B cell (primary cell): ENCODE data around the gene CCDC141. TPM values are rescaled to one million over a fixed set of nuclear protein-coding genes. Genes with fewer than 3 reads are reported as not detected.

Experiments
- ATAC-seq: fragments of 200-7000 bp; cut with Tn5 transposase; one replicate; pipeline ENCODE4 v1.10.0; 2021; ENCODE audit warnings: low read depth, mild to moderate bottlenecking, moderate number of reproducible peaks, moderate library complexity
- CTCF ChIA-PET: fragments of 350-600 bp; sonication (Branson Sonifier 250); formaldehyde crosslinking; loops from one replicate; lab custom pipeline; 2021; ENCODE audit warnings: antibody characterized with exemption, inconsistent platforms; lab: Charles Lee
- POLR2A ChIA-PET: fragments of 350-600 bp; sonication (Branson Sonifier 250); formaldehyde crosslinking; loops from one replicate; lab custom pipeline; 2021; ENCODE audit warnings: antibody characterized with exemption; lab: Charles Lee
- DNase-seq: peaks from one replicate; pipeline ENCODE4 v3.0.0; 2013
- H2AFZ ChIP-seq: 2 replicates; pipeline ENCODE4 v1.6.1; 2012; ENCODE audit warnings: mild to moderate bottlenecking, low read depth, low read length; ENCODE audit not compliant: insufficient read depth, poor library complexity, severe bottlenecking
- H3K27ac ChIP-seq, 2 donors: 1 replicate in 1 of 2; 2 replicates in 1 of 2; pipeline ENCODE4 v1.5.1; 2012 to 2013; ENCODE audit warnings: low read length in 2 of 2, mild to moderate bottlenecking in 2 of 2, moderate library complexity in 1 of 2
- H3K27me3 ChIP-seq, 4 experiments: fragments of 200-600 bp in 1 of 4; sonication (generic) in 1 of 4; replicated peaks in 1 of 4; 1 replicate in 2 of 4; 2 replicates in 2 of 4; pipeline versions ENCODE4 v1.6.1 to v1.7.0; 2013 to 2016; ENCODE audit warnings: low read length in 3 of 4, mild to moderate bottlenecking in 2 of 4, mixed read lengths in 1 of 4, moderate library complexity in 1 of 4; ENCODE audit not compliant: insufficient read depth in 4 of 4, control insufficient read depth in 3 of 4; ENCODE audit errors: control extremely low read depth in 1 of 4
- H3K36me3 ChIP-seq, 2 experiments: replicated peaks in 1 of 2; 1 replicate in 1 of 2; 2 replicates in 1 of 2; pipeline versions ENCODE4 v1.6.1 to v1.7.1; 2013; ENCODE audit warnings: low read length in 1 of 2; ENCODE audit not compliant: insufficient read depth in 2 of 2, control insufficient read depth in 1 of 2; ENCODE audit errors: control extremely low read depth in 1 of 2, extremely low read depth in 1 of 2
- H3K4me1 ChIP-seq, 2 donors: fragments of 200-600 bp in 1 of 2; sonication (generic) in 1 of 2; 1 replicate in 1 of 2; 2 replicates in 1 of 2; pipeline versions ENCODE4 v1.5.1 to v1.6.1; 2013 to 2017; ENCODE audit warnings: low read length in 2 of 2; ENCODE audit not compliant: control insufficient read depth in 2 of 2, insufficient read depth in 2 of 2
- H3K4me2 ChIP-seq: replicated peaks from 2 replicates; pipeline ENCODE3; 2012; ENCODE audit warnings: mild to moderate bottlenecking, low read depth, low read length; ENCODE audit not compliant: poor library complexity, severe bottlenecking
- H3K4me3 ChIP-seq, 5 experiments: fragments of 200-600 bp in 1 of 5; sonication (generic) in 1 of 5; 1 replicate in 3 of 5; 2 replicates in 2 of 5; pipeline versions ENCODE4 v1.5.1 to v1.7.0; 2011 to 2016; ENCODE audit warnings: low read length in 4 of 5, mild to moderate bottlenecking in 4 of 5, low read depth in 2 of 5, control low read depth in 1 of 5, moderate library complexity in 1 of 5; ENCODE audit not compliant: insufficient read depth in 1 of 5; ENCODE audit errors: control extremely low read depth in 1 of 5, extremely low read depth in 1 of 5
- H3K79me2 ChIP-seq: fragments of 200-600 bp; sonication (generic); one replicate; pipeline ENCODE4 v1.6.0; 2016; ENCODE audit warnings: low read length; ENCODE audit not compliant: control insufficient read depth, insufficient read depth
- H3K9ac ChIP-seq: fragments of 200-600 bp; sonication (generic); 2 replicates; pipeline ENCODE4 v1.6.1; 2017; ENCODE audit warnings: mild to moderate bottlenecking, low read length, moderate library complexity
- H3K9me3 ChIP-seq, 3 donors: one replicate each; pipeline versions ENCODE4 v1.6.1 to v1.7.1; 2013; ENCODE audit warnings: low read length in 2 of 3; ENCODE audit not compliant: control insufficient read depth in 2 of 3, insufficient read depth in 1 of 3; ENCODE audit errors: control extremely low read depth in 1 of 3
- H4K20me1 ChIP-seq: 2 replicates; pipeline ENCODE4 v1.6.0; 2012; ENCODE audit warnings: mild to moderate bottlenecking, low read length; ENCODE audit not compliant: insufficient read depth, control insufficient read depth, poor library complexity, severe bottlenecking
- H3K27ac Mint-ChIP-seq: one replicate; pipeline ENCODE4 v1.8.0; 2021; ENCODE audit warnings: mixed read lengths
- H3K27me3 Mint-ChIP-seq: one replicate; pipeline ENCODE4 v1.8.0; 2021; ENCODE audit warnings: mixed read lengths
- H3K4me1 Mint-ChIP-seq: one replicate; pipeline ENCODE4 v1.8.0; 2021; ENCODE audit warnings: mixed read lengths
- H3K4me3 Mint-ChIP-seq: one replicate; pipeline ENCODE4 v1.8.0; 2021; ENCODE audit warnings: mixed read lengths
- H3K9me3 Mint-ChIP-seq: one replicate; pipeline ENCODE4 v1.8.0; 2022; ENCODE audit warnings: mixed read lengths; ENCODE audit not compliant: insufficient read depth
- EZH2 ChIP-seq: IDR thresholded peaks from 2 replicates; pipeline ENCODE4 v1.6.1; 2012; ENCODE audit warnings: borderline replicate concordance, low read depth, mild to moderate bottlenecking, moderate library complexity, low read length; ENCODE audit not compliant: insufficient read depth, poor library complexity, severe bottlenecking
- WGBS: methylation state at CpG from one replicate; pipeline ENCODE4 v1.1.5; 2013; ENCODE audit warnings: missing lambda C conversion rate; ENCODE audit not compliant: insufficient coverage; 5-methylcytosine and 5-hydroxymethylcytosine counted together
- intact Hi-C: fragments of 100-400 bp; cut with micrococcal nuclease; formaldehyde crosslinking; loops from one replicate; pipeline ENCODE4 v1.10.0; 2022
- polyA plus RNA-seq: library from polyadenylated mRNA; depleted of rRNA; stranded (reverse); fragments of >200 nt; gene quantifications from 2 replicates; pipeline ENCODE4 v1.2.3, GENCODE V29; 2012
- total RNA-seq, 2 donors: library from RNA; stranded (reverse); fragments of 120-200 nt in 1 of 2; gene quantifications; 1 replicate in 1 of 2; 2 replicates in 1 of 2; pipeline versions ENCODE4 v1.2.3 to v1.2.4, GENCODE V29; 2013 to 2022
- TF ChIP-seq, protein P1 (sequence below): fragments of 200-600 bp; IDR thresholded peaks from one replicate; pipeline ENCODE4 v1.8.0; 2022; ENCODE audit warnings: antibody characterized with exemption, mild to moderate bottlenecking

CCDC141 gene
- total and polyA plus RNA-seq, 2 donors (not counting 1 experiment from before 2014, with no cell fraction given): 2.1 to 47.5 TPM

DNA sequence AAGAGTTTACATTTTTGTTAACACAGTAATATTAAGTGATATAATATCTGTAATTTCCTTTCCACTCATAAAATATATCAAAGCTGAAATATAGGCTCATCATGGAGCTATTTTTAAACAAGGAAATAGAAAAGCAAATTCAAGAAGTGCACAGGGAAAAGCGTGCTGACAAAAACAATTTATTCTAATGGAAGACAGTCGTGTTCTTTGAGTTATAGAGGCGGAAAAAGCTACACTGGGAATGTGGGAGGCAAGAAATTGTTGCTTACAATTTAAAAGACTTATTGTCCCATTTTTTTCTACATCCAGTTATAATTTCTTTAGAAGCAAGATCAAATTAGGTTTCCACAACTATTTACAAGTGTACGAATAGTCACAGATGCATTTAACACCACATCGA lies 239.5 kb downstream of the CCDC141 start:
- no peaks in the 10 kb centered on the region for H3K79me2 ChIP-seq
- ATAC-seq (no peak), DNase-seq (no peak)
- H3K27me3 ChIP-seq: no peaks in the 10 kb centered on the region
- H3K4me2 ChIP-seq: no peak overlapping the region
- CTCF ChIA-PET: interaction anchor here (1.4 kb wide), 1 partner anchor 10 kb away, joined by 3 read pairs; no protein-coding TSS in a partner anchor
- 100% methylated on average over 3 of the region's 5 CpGs for WGBS
- no peaks in the 10 kb centered on the region for H4K20me1 ChIP-seq
- POLR2A ChIA-PET: no interaction called here
- Mint-ChIP-seq H3K9me3 (no peaks in the 10 kb centered on the region), H3K4me3 (no peak overlapping the region), H3K4me1 (no peaks in the 10 kb centered on the region), H3K27ac (no peak overlapping the region), H3K27me3 (no peaks in the 10 kb centered on the region)
- no peak overlapping the region for H3K4me3 ChIP-seq
- no peaks in the 10 kb centered on the region for H3K4me1 ChIP-seq
- H3K9ac ChIP-seq: no peak overlapping the region
- H3K27ac ChIP-seq: no peak overlapping the region
- TF ChIP-seq, protein P1, sequence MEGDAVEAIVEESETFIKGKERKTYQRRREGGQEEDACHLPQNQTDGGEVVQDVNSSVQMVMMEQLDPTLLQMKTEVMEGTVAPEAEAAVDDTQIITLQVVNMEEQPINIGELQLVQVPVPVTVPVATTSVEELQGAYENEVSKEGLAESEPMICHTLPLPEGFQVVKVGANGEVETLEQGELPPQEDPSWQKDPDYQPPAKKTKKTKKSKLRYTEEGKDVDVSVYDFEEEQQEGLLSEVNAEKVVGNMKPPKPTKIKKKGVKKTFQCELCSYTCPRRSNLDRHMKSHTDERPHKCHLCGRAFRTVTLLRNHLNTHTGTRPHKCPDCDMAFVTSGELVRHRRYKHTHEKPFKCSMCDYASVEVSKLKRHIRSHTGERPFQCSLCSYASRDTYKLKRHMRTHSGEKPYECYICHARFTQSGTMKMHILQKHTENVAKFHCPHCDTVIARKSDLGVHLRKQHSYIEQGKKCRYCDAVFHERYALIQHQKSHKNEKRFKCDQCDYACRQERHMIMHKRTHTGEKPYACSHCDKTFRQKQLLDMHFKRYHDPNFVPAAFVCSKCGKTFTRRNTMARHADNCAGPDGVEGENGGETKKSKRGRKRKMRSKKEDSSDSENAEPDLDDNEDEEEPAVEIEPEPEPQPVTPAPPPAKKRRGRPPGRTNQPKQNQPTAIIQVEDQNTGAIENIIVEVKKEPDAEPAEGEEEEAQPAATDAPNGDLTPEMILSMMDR: no peak
- TF ChIP-seq EZH2: no peak
- intact Hi-C loops: no loop called here
- H3K9me3 ChIP-seq: no peaks in the 10 kb centered on the region
- no peaks in the 10 kb centered on the region for H3K36me3 ChIP-seq
- no peak overlapping the region for H2AFZ ChIP-seq

DNA sequence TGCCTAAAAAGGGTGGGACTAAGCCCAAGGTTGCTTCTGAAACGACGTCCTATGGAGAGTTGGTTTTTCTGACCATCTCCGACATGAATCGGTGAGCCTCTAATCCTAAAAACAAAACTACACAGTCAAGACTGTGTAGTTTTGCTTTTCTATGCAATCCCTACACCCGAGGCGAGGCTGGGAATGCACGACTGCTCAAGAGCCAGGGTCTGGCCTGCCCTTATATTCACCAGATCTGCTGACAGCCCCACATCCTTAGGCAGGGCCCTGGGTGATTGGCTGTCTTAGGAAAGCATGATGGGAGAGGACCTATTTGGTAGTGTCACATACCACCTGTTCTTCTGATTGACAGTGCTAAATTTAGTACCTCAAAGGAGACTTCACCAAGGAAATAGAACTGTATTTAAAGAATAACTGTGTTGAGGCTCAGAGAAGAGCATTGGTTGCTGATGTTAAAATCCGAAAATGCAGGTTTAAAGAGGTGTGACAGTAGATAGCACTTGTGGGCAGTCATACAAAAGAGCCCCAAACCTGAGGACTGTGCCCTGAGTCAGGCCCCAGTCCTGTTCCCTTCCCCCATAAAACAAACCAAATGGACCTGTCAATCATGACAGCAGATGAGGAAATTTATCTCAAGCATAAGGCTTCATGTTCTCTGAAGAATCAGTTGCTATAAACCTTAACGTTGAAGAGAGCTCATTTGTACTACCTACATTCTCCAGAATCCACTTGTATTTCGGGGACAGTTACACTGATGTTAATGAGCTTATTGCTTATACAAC lies 242.5 kb downstream of the CCDC141 start, which contains the start of gene TTN:
Gene TTN (minus strand): TSS at position 197 of the 782 bp plus-strand sequence. CDS start 2,781 bp downstream, outside the sequence.
- Histone ChIP-seq H3K36me3 (no peaks in the 10 kb centered on the region), H3K9ac (no peak within 1 kb of the TSS), H3K4me3 (no peak within 1 kb of the TSS), H3K27me3 (no peaks in the 10 kb centered on the region), H3K4me2 (no peak within 1 kb of the TSS), H4K20me1 (no peaks in the 10 kb centered on the region), H3K79me2 (no peaks in the 10 kb centered on the region), H3K9me3 (no peaks in the 10 kb centered on the region), H3K27ac (no peak within 1 kb of the TSS), H2AFZ (no peak within 1 kb of the TSS), H3K4me1 (no peaks in the 10 kb centered on the region)
- ATAC-seq: no peak
- ChIA-PET POLR2A (no interaction called here), CTCF (no interaction called here)
- TF ChIP-seq, protein P1: no peak
- TF ChIP-seq EZH2: no peak
- H3K27ac Mint-ChIP-seq: no peak within 1 kb of the TSS
- no peaks in the 10 kb centered on the region for H3K27me3 Mint-ChIP-seq
- H3K4me1 Mint-ChIP-seq: no peaks in the 10 kb centered on the region
- H3K9me3 Mint-ChIP-seq: no peaks in the 10 kb centered on the region
- no CpG with 5 or more reads among the region's 10 CpGs for WGBS
- no peak for DNase-seq
- intact Hi-C loops: no loop called here
- no peak within 1 kb of the TSS for H3K4me3 Mint-ChIP-seq
